ENCODE results near the gene KRTAP10-2. TPM values are rescaled to one million over a fixed set of nuclear protein-coding genes. Genes with fewer than 3 reads are reported as not detected.

KRTAP10-2 gene
- total RNA-seq, 6 experiments from 2014 or later: not detected

- no peaks in the 10 kb centered on the region for H3K27me3 ChIP-seq
- no peaks in the 10 kb centered on the region for H3K9me3 ChIP-seq
- no peaks in the 10 kb centered on the region for H3K36me3 ChIP-seq
- H3K4me3 ChIP-seq: no peak overlapping the region
- ATAC-seq: no peak
- 60% methylated on average over 1 of the region's 31 CpGs for WGBS (ENCODE audit: insufficient coverage, low coverage, low lambda C conversion rate, missing lambda C conversion rate)
- H3K27ac ChIP-seq: no peak overlapping the region
- DNase-seq: peak in 1 of 3 donors; percentile 16
- TF ChIP-seq CTCF (IDR thresholded peaks at IDR 0.05) (no peak), POLR2A (IDR thresholded peaks at IDR 0.05) (no peak)
- intact Hi-C loops (cut with DNase I): no loop called here
- no peaks in the 10 kb centered on the region for H3K4me1 ChIP-seq
Observed at GRCh38 chr21:44520326-44521300, 30.7 kb downstream of the KRTAP10-2 start.

GRCh38 chr21:44519346-44520325, 31.7 kb downstream of the KRTAP10-2 start:
- Histone ChIP-seq H3K9me3 (no peaks in the 10 kb centered on the region), H3K4me1 (no peaks in the 10 kb centered on the region), H3K27me3 (no peaks in the 10 kb centered on the region), H3K36me3 (no peaks in the 10 kb centered on the region), H3K27ac (no peak overlapping the region), H3K4me3 (no peak overlapping the region)
- intact Hi-C loops (cut with DNase I): loop anchor here (10.0 kb wide), 2 partner anchors 265 to 275 kb away; no protein-coding TSS in a partner anchor
- ATAC-seq (no peak), DNase-seq (peak in 1 of 3 donors; percentile 11)
- 85% methylated on average over 12 of the region's 28 CpGs for WGBS (ENCODE audit: insufficient coverage, low coverage, low lambda C conversion rate, missing lambda C conversion rate)
- TF ChIP-seq POLR2A (IDR thresholded peaks at IDR 0.05) (no peak), CTCF (IDR thresholded peaks at IDR 0.05) (no peak)

- no peak overlapping the region for H3K4me3 ChIP-seq
- ATAC-seq (no peak), DNase-seq (peak in 1 of 3 donors; percentile 11)
- intact Hi-C loops (cut with DNase I): loop anchor here (10.0 kb wide), 2 partner anchors 266 to 276 kb away; no protein-coding TSS in a partner anchor
- 52% methylated on average over 3 of the region's 12 CpGs for WGBS (ENCODE audit: insufficient coverage, low coverage, low lambda C conversion rate, missing lambda C conversion rate)
- no peaks in the 10 kb centered on the region for H3K27me3 ChIP-seq
- no peak overlapping the region for H3K27ac ChIP-seq
- TF ChIP-seq CTCF (IDR thresholded peaks at IDR 0.05): no peak
- TF ChIP-seq POLR2A (IDR thresholded peaks at IDR 0.05): no peak
- H3K4me1 ChIP-seq: no peaks in the 10 kb centered on the region
- no peaks in the 10 kb centered on the region for H3K36me3 ChIP-seq
- H3K9me3 ChIP-seq: no peaks in the 10 kb centered on the region
Observed at GRCh38 chr21:44518686-44519085, 32.6 kb downstream of the KRTAP10-2 start.

- peak overlapping the region in 1 of 3 donors; percentile 16 for H3K4me3 ChIP-seq
- intact Hi-C loops (cut with DNase I): loop anchor here (10.0 kb wide), 2 partner anchors 267 to 277 kb away; no protein-coding TSS in a partner anchor
- DNase-seq: peak in 2 of 3 donors; percentile 33 to 71
Observed at GRCh38 chr21:44517175-44517899, 34.0 kb downstream of the KRTAP10-2 start.

More at GRCh38 chr21:44517175-44517899, 34.0 kb downstream of the KRTAP10-2 start:
- no peaks in the 10 kb centered on the region for H3K36me3 ChIP-seq
- H3K4me1 ChIP-seq: no peaks in the 10 kb centered on the region
- H3K9me3 ChIP-seq: no peaks in the 10 kb centered on the region
- no peak for TF ChIP-seq CTCF (IDR thresholded peaks at IDR 0.05)
- TF ChIP-seq POLR2A (IDR thresholded peaks at IDR 0.05): no peak
- H3K27ac ChIP-seq: no peak overlapping the region
- WGBS (ENCODE audit: insufficient coverage, low coverage, low lambda C conversion rate, missing lambda C conversion rate): 81% methylated on average over 7 of the region's 15 CpGs
- ATAC-seq: peak; percentile 32 to 63 (median 57)
- H3K27me3 ChIP-seq: no peaks in the 10 kb centered on the region
